H9 (cell line): Measurements from ENCODE around the gene ELMO2. TPM values are rescaled to one million over a fixed set of nuclear protein-coding genes. Genes with fewer than 3 reads are reported as not detected.
A peak's percentile ranks its signal among the peaks of the same experiment; 100 is the strongest.

Experiments
- DNase-seq: peaks from one replicate; pipeline ENCODE4 v3.0.0-alpha.2; 2017
- H2AFZ ChIP-seq: one replicate; pipeline ENCODE4 v1.6.1; 2013; ENCODE audit warnings: mild to moderate bottlenecking, low read length, control low read depth, moderate library complexity
- H2AK5ac ChIP-seq: 2 replicates; pipeline ENCODE4 v1.6.1; 2013; ENCODE audit warnings: low read length, control low read depth, mixed read lengths; ENCODE audit not compliant: insufficient read length
- H2BK120ac ChIP-seq: one replicate; pipeline ENCODE4 v1.6.1; 2013; ENCODE audit warnings: low read depth, mild to moderate bottlenecking, low read length, control low read depth, inconsistent platforms; ENCODE audit not compliant: poor library complexity, severe bottlenecking
- H2BK12ac ChIP-seq: 2 replicates; pipeline ENCODE4 v1.6.1; 2013; ENCODE audit warnings: low read length, control low read depth, mixed read lengths, low read depth; ENCODE audit not compliant: insufficient read length
- H2BK15ac ChIP-seq: 2 replicates; pipeline ENCODE4 v1.6.1; 2013; ENCODE audit warnings: low read depth, low read length, control low read depth
- H2BK20ac ChIP-seq: one replicate; pipeline ENCODE4 v1.6.1; 2013; ENCODE audit warnings: low read depth, mild to moderate bottlenecking, low read length, control low read depth, inconsistent platforms; ENCODE audit not compliant: poor library complexity, severe bottlenecking
- H2BK5ac ChIP-seq: 2 replicates; pipeline ENCODE4 v1.6.1; 2013; ENCODE audit warnings: low read length, control low read depth, mixed read lengths; ENCODE audit not compliant: insufficient read length
- H3K14ac ChIP-seq: 2 replicates; pipeline ENCODE4 v1.6.1; 2013; ENCODE audit warnings: low read length, control low read depth; ENCODE audit not compliant: insufficient read depth
- H3K18ac ChIP-seq: 2 replicates; pipeline ENCODE4 v1.6.1; 2013; ENCODE audit warnings: low read depth, mild to moderate bottlenecking, mixed read lengths, low read length, control low read depth; ENCODE audit not compliant: insufficient read length
- H3K23ac ChIP-seq: 2 replicates; pipeline ENCODE4 v1.6.1; 2013; ENCODE audit warnings: low read length, control low read depth, mixed read lengths, low read depth; ENCODE audit not compliant: insufficient read length
- H3K23me2 ChIP-seq: 2 replicates; pipeline ENCODE4 v1.6.1; 2013; ENCODE audit warnings: low read depth, mild to moderate bottlenecking, mixed read lengths, low read length, control low read depth; ENCODE audit not compliant: insufficient read length, poor library complexity, severe bottlenecking
- H3K27ac ChIP-seq: 2 replicates; pipeline ENCODE4 v1.5.1; 2013; ENCODE audit warnings: low read length, control low read depth, mixed read lengths, low read depth; ENCODE audit not compliant: insufficient read length
- H3K27me3 ChIP-seq: 2 replicates; pipeline ENCODE4 v1.6.1; 2013; ENCODE audit warnings: low read length, control low read depth, inconsistent platforms; ENCODE audit not compliant: insufficient read depth
- H3K4ac ChIP-seq: 2 replicates; pipeline ENCODE4 v1.6.1; 2013; ENCODE audit warnings: low read depth, mild to moderate bottlenecking, control low read depth, inconsistent platforms, low read length, moderate library complexity
- H3K4me1 ChIP-seq: 2 replicates; pipeline ENCODE4 v1.6.1; 2013; ENCODE audit warnings: low read length, control low read depth, inconsistent platforms; ENCODE audit not compliant: insufficient read depth
- H3K4me2 ChIP-seq: 2 replicates; pipeline ENCODE4 v1.6.1; 2013; ENCODE audit warnings: low read length, control low read depth, mixed read lengths; ENCODE audit not compliant: insufficient read length, insufficient read depth
- H3K56ac ChIP-seq: 2 replicates; pipeline ENCODE4 v1.6.1; 2013; ENCODE audit warnings: low read depth, mild to moderate bottlenecking, mixed read lengths, low read length, control low read depth; ENCODE audit not compliant: insufficient read length
- H3K79me1 ChIP-seq: 2 replicates; pipeline ENCODE4 v1.6.1; 2013; ENCODE audit warnings: low read depth, mild to moderate bottlenecking, moderate library complexity, low read length, control low read depth, inconsistent platforms; ENCODE audit not compliant: insufficient read depth, poor library complexity, severe bottlenecking
- H3K79me2 ChIP-seq: 2 replicates; pipeline ENCODE4 v1.6.1; 2013; ENCODE audit warnings: low read length, control low read depth, inconsistent platforms; ENCODE audit not compliant: insufficient read depth
- H3K9ac ChIP-seq: 2 replicates; pipeline ENCODE4 v1.6.1; 2013; ENCODE audit warnings: low read length, control low read depth, mixed read lengths; ENCODE audit not compliant: insufficient read length; ENCODE audit errors: extremely low read depth
- H3K9me3 ChIP-seq: one replicate; pipeline ENCODE4 v1.6.1; 2013; ENCODE audit warnings: low read depth, low read length, inconsistent platforms; ENCODE audit not compliant: control insufficient read depth
- H3T11ph ChIP-seq: one replicate; pipeline ENCODE4 v1.6.1; 2013; ENCODE audit warnings: mild to moderate bottlenecking, low read length, control low read depth, inconsistent platforms
- H4K20me1 ChIP-seq: one replicate; pipeline ENCODE4 v1.6.1; 2013; ENCODE audit not compliant: control insufficient read depth, insufficient read length, insufficient read depth
- H4K5ac ChIP-seq: 2 replicates; pipeline ENCODE4 v1.6.1; 2013; ENCODE audit warnings: low read depth, mild to moderate bottlenecking, mixed read lengths, low read length, control low read depth; ENCODE audit not compliant: insufficient read length
- H4K8ac ChIP-seq: replicated peaks from 2 replicates; pipeline ENCODE4 v1.6.1; 2013; ENCODE audit warnings: low read length, control low read depth, mixed read lengths, low read depth; ENCODE audit not compliant: insufficient read length
- H4K91ac ChIP-seq: 2 replicates; pipeline ENCODE4 v1.6.1; 2013; ENCODE audit warnings: low read depth, mild to moderate bottlenecking, moderate library complexity, mixed read lengths, low read length, control low read depth; ENCODE audit not compliant: insufficient read length
- H3K27ac Mint-ChIP-seq, 3 experiments: 2 replicates in 2 of 3; 3 replicates in 1 of 3; pipeline ENCODE4 v1.8.0; 2020 to 2021; ENCODE audit warnings: mixed read lengths in 3 of 3, mild to moderate bottlenecking in 1 of 3, moderate library complexity in 1 of 3
- H3K27me3 Mint-ChIP-seq: 2 replicates; pipeline ENCODE4 v1.8.0; 2021; ENCODE audit warnings: low read depth, mild to moderate bottlenecking, moderate library complexity, mixed read lengths
- H3K36me3 Mint-ChIP-seq, 3 experiments: 2 replicates in 2 of 3; 3 replicates in 1 of 3; pipeline ENCODE4 v1.8.0; 2020 to 2021; ENCODE audit warnings: low read depth in 3 of 3, mixed read lengths in 3 of 3; ENCODE audit not compliant: insufficient read depth in 1 of 3
- H3K4me1 Mint-ChIP-seq, 2 experiments: 2 replicates each; pipeline ENCODE4 v1.8.0; 2020; ENCODE audit warnings: mixed read lengths in 2 of 2
- H3K4me3 Mint-ChIP-seq, 2 experiments: 2 replicates in 1 of 2; 3 replicates in 1 of 2; pipeline ENCODE4 v1.8.0; 2020 to 2021; ENCODE audit warnings: mild to moderate bottlenecking in 2 of 2, mixed read lengths in 2 of 2, moderate library complexity in 1 of 2
- H3K9me3 Mint-ChIP-seq, 2 experiments: 2 replicates in 1 of 2; 3 replicates in 1 of 2; pipeline ENCODE4 v1.8.0; 2020; ENCODE audit warnings: mild to moderate bottlenecking in 2 of 2, mixed read lengths in 2 of 2, moderate library complexity in 1 of 2
- CTCF ChIP-seq: fragments of 200-600 bp; sonication (generic); conservative IDR thresholded peaks from 3 replicates; pipeline ENCODE4 v1.8.0; 2021; ENCODE audit warnings: antibody characterized with exemption, mild to moderate bottlenecking
- WGBS: extraction: QIAGEN DNeasy Blood & Tissue Kit; methylation state at CpG from one replicate; pipeline ENCODE4 v1.1.7; 2013; ENCODE audit warnings: missing lambda C conversion rate, low lambda C conversion rate, mixed read lengths; ENCODE audit not compliant: insufficient read length; ENCODE audit errors: extremely low coverage; 5-methylcytosine and 5-hydroxymethylcytosine counted together
- total RNA-seq: library from RNA; stranded (reverse); gene quantifications from 2 replicates; pipeline ENCODE4 v1.2.1, GENCODE V29; 2021

ELMO2 gene
- total RNA-seq, 1 experiment from 2014 or later, result 32.5 TPM

- no peak for TF ChIP-seq CTCF
Measured at GRCh38 chr20:46364670-46365486, 41.5 kb downstream of the ELMO2 start.

More at GRCh38 chr20:46364670-46365486, 41.5 kb downstream of the ELMO2 start:
- Histone ChIP-seq H3K27ac (no peak overlapping the region), H3K79me1 (no peaks in the 10 kb centered on the region), H2BK15ac (no peak overlapping the region), H2BK5ac (no peak overlapping the region), H2AK5ac (no peak overlapping the region), H4K91ac (no peak overlapping the region), H3K4ac (no peak overlapping the region), H3K79me2 (no peaks in the 10 kb centered on the region; the same call in 1 of the 2 replicates), H3K18ac (no peak overlapping the region), H3K4me1 (no peaks in the 10 kb centered on the region), H3K27me3 (no peaks in the 10 kb centered on the region), H3T11ph (no peak overlapping the region), H3K4me2 (peak overlapping the region; percentile 91), H3K9ac (peak overlapping the region; percentile 32), H4K5ac (no peak overlapping the region), H3K9me3 (no peaks in the 10 kb centered on the region), H2BK20ac (no peak overlapping the region), H2AFZ (no peak overlapping the region), H2BK120ac (no peak overlapping the region), H3K23me2 (peaks cover 4% of the 10 kb centered on the region), H4K8ac (no peak overlapping the region), H2BK12ac (no peak overlapping the region), H3K23ac (no peak overlapping the region), H3K56ac (no peak overlapping the region), H4K20me1 (peaks cover 2% of the 10 kb centered on the region), H3K14ac (no peak overlapping the region)
- peaks cover 14 to 67% (median 48%) of the 10 kb centered on the region in 3 experiments; a peak in 6 of 7 replicates for H3K36me3 Mint-ChIP-seq
- no CpG with 5 or more reads among the region's 10 CpGs for WGBS
- H3K4me1 Mint-ChIP-seq, result peaks cover 13 to 16% of the 10 kb centered on the region in 2 experiments
- peak overlapping the region; percentile 76 to 90 (median 78); a peak in 5 of 7 replicates for H3K27ac Mint-ChIP-seq
- no peaks in the 10 kb centered on the region for H3K9me3 Mint-ChIP-seq
- H3K4me3 Mint-ChIP-seq, result peak overlapping the region; percentile 88 to 91
- no peaks in the 10 kb centered on the region; the same call in 1 of the 2 replicates for H3K27me3 Mint-ChIP-seq
- no peak for DNase-seq
